Osteoblast (primary cell): ENCODE measurements around the gene GREB1L. TPM values are rescaled to one million over a fixed set of nuclear protein-coding genes. Genes with fewer than 3 reads are reported as not detected.

Experiments used
- DNase-seq: peaks from one replicate; pipeline ENCODE4 v3.0.0; 2011; ENCODE audit warnings: low spot score, mixed read lengths; ENCODE audit not compliant: insufficient read length; ENCODE audit errors: missing footprints
- H2AFZ ChIP-seq: 2 replicates; pipeline ENCODE4 v1.6.0; 2011; ENCODE audit warnings: mild to moderate bottlenecking, low read length
- H3K27ac ChIP-seq: 2 replicates; pipeline ENCODE4 v1.5.1; 2011; ENCODE audit warnings: mild to moderate bottlenecking, low read depth, low read length, moderate library complexity
- H3K27me3 ChIP-seq: 2 replicates; pipeline ENCODE4 v1.6.0; 2012; ENCODE audit warnings: mild to moderate bottlenecking, control low read depth, inconsistent platforms, low read length, moderate library complexity; ENCODE audit not compliant: insufficient read depth
- H3K36me3 ChIP-seq: 2 replicates; pipeline ENCODE4 v1.5.1; 2011; ENCODE audit warnings: mild to moderate bottlenecking, low read length, control low read depth, moderate library complexity; ENCODE audit not compliant: insufficient read depth
- H3K4me1 ChIP-seq: 2 replicates; pipeline ENCODE4 v1.5.1; 2011; ENCODE audit warnings: mild to moderate bottlenecking, low read length, control low read depth, moderate library complexity; ENCODE audit not compliant: insufficient read depth
- H3K4me2 ChIP-seq: 2 replicates; pipeline ENCODE4 v1.6.0; 2011; ENCODE audit warnings: mild to moderate bottlenecking, low read length; ENCODE audit not compliant: insufficient read depth
- H3K4me3 ChIP-seq: fragments of 200-600 bp; sonication (generic); 3 replicates; pipeline ENCODE4 v1.5.1; 2012; ENCODE audit warnings: mild to moderate bottlenecking, low read length, inconsistent platforms; ENCODE audit not compliant: insufficient read depth
- H3K79me2 ChIP-seq: 2 replicates; pipeline ENCODE4 v1.6.0; 2012; ENCODE audit warnings: mild to moderate bottlenecking, low read length, control low read depth, inconsistent platforms; ENCODE audit not compliant: insufficient read depth
- H3K9me3 ChIP-seq: 2 replicates; pipeline ENCODE4 v1.5.1; 2011; ENCODE audit warnings: low read depth, low read length, control low read depth
- H4K20me1 ChIP-seq: 2 replicates; pipeline ENCODE4 v1.6.0; 2012; ENCODE audit warnings: mild to moderate bottlenecking, low read length, control low read depth; ENCODE audit not compliant: insufficient read depth
- CTCF ChIP-seq: IDR thresholded peaks from 2 replicates; pipeline ENCODE4 v1.5.1; 2011; ENCODE audit warnings: mild to moderate bottlenecking, low read depth, low read length, moderate library complexity; ENCODE audit errors: extremely low read depth
- total RNA-seq: library from RNA; depleted of rRNA; stranded (reverse); fragments of >200 nt; gene quantifications from 2 replicates; pipeline ENCODE4 v1.2.3, GENCODE V29; 2012

GREB1L gene
- total RNA-seq, 1 donor, result 0.36 TPM

- Histone ChIP-seq H3K4me2 (no peak overlapping the region), H4K20me1 (no peaks in the 10 kb centered on the region), H3K27ac (no peak overlapping the region), H3K79me2 (no peaks in the 10 kb centered on the region), H3K9me3 (no peaks in the 10 kb centered on the region), H2AFZ (no peak overlapping the region), H3K27me3 (peaks cover 33% of the 10 kb centered on the region), H3K36me3 (no peaks in the 10 kb centered on the region), H3K4me3 (no peak overlapping the region), H3K4me1 (no peaks in the 10 kb centered on the region)
- no peak for TF ChIP-seq CTCF
- DNase-seq, result no peak
Measured at GRCh38 chr18:21449367-21450290, 207.6 kb downstream of the GREB1L start.

- TF ChIP-seq CTCF, result no peak
- Histone ChIP-seq H3K27me3 (peaks cover 34% of the 10 kb centered on the region), H3K27ac (no peak overlapping the region), H3K4me1 (no peaks in the 10 kb centered on the region), H3K9me3 (no peaks in the 10 kb centered on the region), H4K20me1 (no peaks in the 10 kb centered on the region), H3K4me3 (no peak overlapping the region), H3K79me2 (no peaks in the 10 kb centered on the region), H3K36me3 (no peaks in the 10 kb centered on the region), H3K4me2 (no peak overlapping the region), H2AFZ (no peak overlapping the region)
- no peak for DNase-seq
Measured at GRCh38 chr18:21450503-21450902, 208.5 kb downstream of the GREB1L start.

GRCh38 chr18:21450913-21451312, 208.9 kb downstream of the GREB1L start:
- no peak overlapping the region for H2AFZ ChIP-seq
- H3K36me3 ChIP-seq, result no peaks in the 10 kb centered on the region
- TF ChIP-seq CTCF, result no peak
- no peak overlapping the region for H3K27ac ChIP-seq
- no peaks in the 10 kb centered on the region for H3K9me3 ChIP-seq
- H3K4me1 ChIP-seq, result no peaks in the 10 kb centered on the region
- peaks cover 34% of the 10 kb centered on the region for H3K27me3 ChIP-seq
- no peaks in the 10 kb centered on the region for H3K79me2 ChIP-seq
- H4K20me1 ChIP-seq, result no peaks in the 10 kb centered on the region
- DNase-seq, result no peak
- no peak overlapping the region for H3K4me2 ChIP-seq
- no peak overlapping the region for H3K4me3 ChIP-seq

- H3K27ac ChIP-seq, result no peak overlapping the region
- no peak overlapping the region for H3K4me2 ChIP-seq
- H3K9me3 ChIP-seq, result no peaks in the 10 kb centered on the region
- H3K4me3 ChIP-seq, result no peak overlapping the region
- H3K79me2 ChIP-seq, result no peaks in the 10 kb centered on the region
- no peaks in the 10 kb centered on the region for H3K36me3 ChIP-seq
- DNase-seq, result no peak
- no peaks in the 10 kb centered on the region for H4K20me1 ChIP-seq
- H3K27me3 ChIP-seq, result peaks cover 34% of the 10 kb centered on the region
- no peak for TF ChIP-seq CTCF
- no peaks in the 10 kb centered on the region for H3K4me1 ChIP-seq
- H2AFZ ChIP-seq, result no peak overlapping the region
Measured at GRCh38 chr18:21451851-21452250, 209.8 kb downstream of the GREB1L start.
